ENCODE results near the gene SLC28A1. TPM values are rescaled to one million over a fixed set of nuclear protein-coding genes. Genes with fewer than 3 reads are reported as not detected.
"Not testable (repeated sequence)": the region's sequence is repeated elsewhere in the genome, so short reads cannot be mapped to it uniquely, and the experiment has no call there.

SLC28A1 gene
- total RNA-seq, 4 donors from 2014 or later, result 0.47 TPM; not detected in 3

DNA sequence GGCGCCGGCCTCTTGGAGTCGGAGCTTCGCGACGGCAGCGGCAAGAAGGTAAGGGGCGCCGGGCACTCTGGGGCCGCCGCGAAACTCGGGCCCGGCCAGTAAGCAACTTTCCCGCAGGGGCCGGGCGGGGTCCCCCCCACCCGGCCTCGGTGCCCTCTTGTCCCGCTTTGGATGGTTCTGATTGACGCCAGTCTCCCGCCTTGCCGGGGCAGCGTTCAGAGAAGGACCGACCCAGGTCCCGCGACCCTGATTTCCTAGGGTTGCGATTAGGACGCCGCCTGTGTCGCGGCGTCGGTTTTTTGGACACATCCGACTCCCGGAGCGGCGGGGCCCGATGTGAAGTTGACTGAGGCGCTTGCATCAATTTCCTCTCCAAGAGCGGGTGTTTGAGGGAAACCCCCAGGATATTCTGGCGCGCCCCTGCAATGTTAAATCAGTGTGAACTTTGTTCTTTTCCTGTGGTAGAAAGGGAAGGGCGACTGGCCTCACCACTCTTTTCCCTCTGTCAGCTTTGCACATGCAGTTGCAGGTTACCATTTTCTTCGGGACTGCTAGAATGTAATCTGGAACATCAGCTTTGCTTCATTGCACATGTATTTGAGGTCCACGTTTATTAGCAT is 97.9 kb downstream of the SLC28A1 start:
- DNase-seq (no peak), ATAC-seq (no peak)
- Histone ChIP-seq H3K36me3 (no peaks in the 10 kb centered on the region), H3K4me1 (peaks cover 29 to 35% of the 10 kb centered on the region in 2 donors), H3K27me3 (no peaks in the 10 kb centered on the region), H3K4me3 (peak overlapping the region; percentile 80 to 94 (median 91)), H3K27ac (peak overlapping the region; percentile 96 to 97 (median 96)), H3K9me3 (no peaks in the 10 kb centered on the region)
- intact Hi-C loops (cut with DNase I; ENCODE audit: low total_unique reads), result no loop called here
- no peak for TF ChIP-seq POLR2A (IDR thresholded peaks at IDR 0.05)
- TF ChIP-seq, protein P1, sequence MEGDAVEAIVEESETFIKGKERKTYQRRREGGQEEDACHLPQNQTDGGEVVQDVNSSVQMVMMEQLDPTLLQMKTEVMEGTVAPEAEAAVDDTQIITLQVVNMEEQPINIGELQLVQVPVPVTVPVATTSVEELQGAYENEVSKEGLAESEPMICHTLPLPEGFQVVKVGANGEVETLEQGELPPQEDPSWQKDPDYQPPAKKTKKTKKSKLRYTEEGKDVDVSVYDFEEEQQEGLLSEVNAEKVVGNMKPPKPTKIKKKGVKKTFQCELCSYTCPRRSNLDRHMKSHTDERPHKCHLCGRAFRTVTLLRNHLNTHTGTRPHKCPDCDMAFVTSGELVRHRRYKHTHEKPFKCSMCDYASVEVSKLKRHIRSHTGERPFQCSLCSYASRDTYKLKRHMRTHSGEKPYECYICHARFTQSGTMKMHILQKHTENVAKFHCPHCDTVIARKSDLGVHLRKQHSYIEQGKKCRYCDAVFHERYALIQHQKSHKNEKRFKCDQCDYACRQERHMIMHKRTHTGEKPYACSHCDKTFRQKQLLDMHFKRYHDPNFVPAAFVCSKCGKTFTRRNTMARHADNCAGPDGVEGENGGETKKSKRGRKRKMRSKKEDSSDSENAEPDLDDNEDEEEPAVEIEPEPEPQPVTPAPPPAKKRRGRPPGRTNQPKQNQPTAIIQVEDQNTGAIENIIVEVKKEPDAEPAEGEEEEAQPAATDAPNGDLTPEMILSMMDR (IDR thresholded peaks at IDR 0.05 in 4 of 5, conservative IDR thresholded peaks at IDR 0.05 in 1 of 5), result no peak
- in situ Hi-C loops (cut with MboI; ENCODE audit: low sequenced_read_pairs in 4 of 4), result no loop called here

DNA sequence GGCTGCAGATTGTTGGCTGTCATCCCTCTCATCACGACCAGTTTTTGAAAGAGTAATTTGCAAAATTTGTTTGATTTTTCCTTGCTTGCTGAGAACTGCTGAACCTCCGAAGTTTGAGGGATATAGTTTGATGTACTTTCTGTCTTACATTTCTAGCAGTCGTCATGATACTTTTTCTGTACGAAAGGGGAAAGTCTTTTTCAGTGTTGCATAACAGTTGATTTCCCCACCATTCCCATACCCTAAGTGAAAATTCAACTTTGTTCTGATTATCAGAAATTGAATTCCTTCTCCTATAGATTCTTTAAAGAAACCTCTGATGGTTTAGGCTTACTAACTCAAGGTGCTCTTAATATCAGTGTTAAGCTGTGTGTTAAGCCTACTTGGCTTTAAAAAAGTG is 98.8 kb downstream of the SLC28A1 start:
- Histone ChIP-seq H3K27ac (peak overlapping the region in 3 of 4 donors; percentile 96 to 97 (median 96)), H3K4me3 (peak overlapping the region; percentile 80 to 94 (median 91)), H3K36me3 (no peaks in the 10 kb centered on the region), H3K4me1 (peaks cover 29 to 35% of the 10 kb centered on the region in 2 donors), H3K27me3 (no peaks in the 10 kb centered on the region), H3K9me3 (no peaks in the 10 kb centered on the region)
- in situ Hi-C loops (cut with MboI; ENCODE audit: low sequenced_read_pairs in 4 of 4) (no loop called here), intact Hi-C loops (cut with DNase I; ENCODE audit: low total_unique reads) (no loop called here)
- no peak for ATAC-seq
- TF ChIP-seq, protein P1 (IDR thresholded peaks at IDR 0.05 in 4 of 5, conservative IDR thresholded peaks at IDR 0.05 in 1 of 5), result no peak
- TF ChIP-seq POLR2A (IDR thresholded peaks at IDR 0.05), result no peak
- no peak for DNase-seq

DNA sequence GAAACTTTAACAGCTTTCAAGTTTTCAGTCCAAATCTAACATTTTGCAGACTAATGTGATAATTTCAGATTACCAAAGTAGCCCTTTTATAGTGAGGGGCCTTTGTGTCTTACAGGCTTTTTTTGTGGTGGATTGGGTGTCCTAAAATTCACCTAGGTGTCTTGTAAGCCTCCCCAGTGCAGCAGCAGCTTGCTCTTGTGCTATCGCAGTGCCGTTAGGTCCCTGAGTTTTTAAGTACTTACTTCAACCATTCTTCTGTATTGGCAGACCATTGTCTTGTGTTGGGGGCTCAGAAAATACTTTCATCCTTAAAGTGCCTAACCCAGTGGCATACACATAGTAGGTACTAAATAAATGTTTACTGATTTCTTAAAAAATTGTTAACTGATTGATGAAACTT is 99.2 kb downstream of the SLC28A1 start:
- H3K27ac ChIP-seq, result peak overlapping the region in 2 of 4 donors; percentile 18 to 96
- in situ Hi-C loops (cut with MboI; ENCODE audit: low sequenced_read_pairs in 4 of 4), result no loop called here
- no peak for TF ChIP-seq POLR2A (IDR thresholded peaks at IDR 0.05)
- TF ChIP-seq, protein P1 (IDR thresholded peaks at IDR 0.05 in 4 of 5, conservative IDR thresholded peaks at IDR 0.05 in 1 of 5), result no peak
- no peaks in the 10 kb centered on the region for H3K27me3 ChIP-seq
- DNase-seq (no peak), ATAC-seq (no peak)
- H3K36me3 ChIP-seq, result no peaks in the 10 kb centered on the region
- peaks cover 33 to 39% of the 10 kb centered on the region in 2 donors for H3K4me1 ChIP-seq
- intact Hi-C loops (cut with DNase I; ENCODE audit: low total_unique reads), result no loop called here
- H3K9me3 ChIP-seq, result no peaks in the 10 kb centered on the region
- peak overlapping the region in 3 of 4 donors; percentile 80 to 94 (median 88) for H3K4me3 ChIP-seq

DNA sequence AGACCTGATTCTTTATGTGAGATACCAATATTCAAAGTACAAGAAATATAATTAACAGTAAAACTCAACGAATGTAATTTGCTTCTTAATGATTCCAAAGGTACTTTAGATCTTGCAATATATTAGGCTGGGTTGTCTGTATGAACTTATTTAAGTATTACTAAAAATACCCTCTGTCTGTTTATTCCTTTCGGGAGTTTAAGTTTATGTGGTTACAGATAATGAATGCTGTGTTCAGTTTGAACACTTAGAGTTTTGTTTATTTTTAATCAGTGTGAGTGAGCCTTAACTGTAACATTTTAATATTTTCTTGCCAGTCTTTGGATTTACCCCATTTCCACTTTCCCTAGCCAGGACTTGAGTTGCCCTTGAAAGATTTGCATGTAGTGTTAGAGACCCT is 100.7 kb downstream of the SLC28A1 start:
- no peak for ATAC-seq

DNA sequence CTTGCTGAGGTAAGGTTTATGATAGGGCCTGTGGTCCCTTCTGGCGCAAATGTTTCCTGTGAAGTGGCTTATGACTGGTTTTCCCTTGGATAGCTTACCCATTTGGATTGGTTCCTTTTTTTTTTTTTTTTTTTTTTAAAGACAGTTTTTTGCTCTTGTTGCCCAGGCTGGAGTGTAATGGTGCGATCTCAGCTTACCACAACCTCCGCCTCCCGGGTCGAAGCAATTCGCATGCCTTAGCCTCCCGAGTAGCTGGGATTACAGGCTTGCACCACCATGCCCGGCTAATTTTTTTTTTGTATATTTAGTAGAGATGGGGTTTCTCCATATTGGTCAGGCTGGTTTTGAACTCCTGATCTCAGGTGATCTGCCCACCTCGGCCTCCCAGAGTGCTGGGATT is 102.9 kb downstream of the SLC28A1 start:
- intact Hi-C loops (cut with DNase I; ENCODE audit: low total_unique reads); H3K4me3 ChIP-seq; ATAC-seq; DNase-seq; H3K27me3 ChIP-seq; H3K36me3 ChIP-seq; H3K27ac ChIP-seq; H3K9me3 ChIP-seq; in situ Hi-C loops (cut with MboI; ENCODE audit: low sequenced_read_pairs in 4 of 4): not testable (repeated sequence)
- H3K4me1 ChIP-seq, result peaks cover 46 to 53% of the 10 kb centered on the region in 2 donors

More for the DNA sequence above, 100.7 kb downstream of the SLC28A1 start:
- in situ Hi-C loops (cut with MboI; ENCODE audit: low sequenced_read_pairs in 4 of 4) (no loop called here), intact Hi-C loops (cut with DNase I; ENCODE audit: low total_unique reads) (no loop called here)
- Histone ChIP-seq H3K36me3 (no peaks in the 10 kb centered on the region), H3K4me1 (peaks cover 31 to 35% of the 10 kb centered on the region in 2 donors), H3K4me3 (no peak overlapping the region), H3K9me3 (no peaks in the 10 kb centered on the region), H3K27me3 (no peaks in the 10 kb centered on the region), H3K27ac (no peak overlapping the region)
- no peak for TF ChIP-seq POLR2A (IDR thresholded peaks at IDR 0.05)
- TF ChIP-seq, protein P1 (IDR thresholded peaks at IDR 0.05 in 4 of 5, conservative IDR thresholded peaks at IDR 0.05 in 1 of 5), result no peak
- DNase-seq, result no peak

Measured in gastrocnemius medialis (tissue), 4 donors.